ENCODE results near the gene PLEKHA7. TPM values are rescaled to one million over a fixed set of nuclear protein-coding genes. Genes with fewer than 3 reads are reported as not detected.

PLEKHA7 gene
- polyA plus RNA-seq, 1 donor (not counting 4 experiments of a cell fraction or from before 2014, with no cell fraction given), result 1.4 TPM

DNA sequence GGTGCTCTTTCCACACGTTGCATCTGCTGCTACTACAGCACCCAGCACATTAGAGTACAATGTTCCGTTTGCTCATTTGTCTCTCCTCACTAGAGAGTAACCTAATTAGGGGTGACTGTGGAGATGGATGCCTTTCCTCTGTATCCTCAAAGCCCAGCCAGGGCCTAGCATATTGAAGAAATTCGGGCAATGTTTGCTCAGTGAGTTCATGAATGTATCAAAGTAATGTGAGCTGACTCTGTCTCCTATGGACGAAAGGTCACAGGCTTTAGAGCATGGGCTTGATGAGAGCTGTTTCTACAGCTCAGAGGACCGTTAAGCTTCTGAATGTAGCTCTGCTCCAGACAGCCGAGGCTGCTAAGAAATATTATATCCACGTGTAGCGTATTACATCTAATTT, 208.3 kb downstream of the PLEKHA7 start:
- Histone ChIP-seq H3K79me2 (ENCODE audit: control insufficient read depth, insufficient read depth, low read length) (no peaks in the 10 kb centered on the region), H3K9ac (ENCODE audit: control insufficient read depth, extremely low read depth, insufficient read depth, low read length) (no peak overlapping the region), H4K20me1 (ENCODE audit: control insufficient read depth, extremely low read depth, insufficient read depth, low read length) (no peaks in the 10 kb centered on the region), H3K4me3 (ENCODE audit: control insufficient read depth in 2 of 3, extremely low read depth in 1 of 3, insufficient read depth in 2 of 3, low read depth in 1 of 3, low read length in 3 of 3) (no peak overlapping the region), H3K27ac (ENCODE audit: control insufficient read depth, insufficient read depth, low read length) (no peak overlapping the region), H2AFZ (ENCODE audit: control insufficient read depth, low read length) (no peak overlapping the region), H3K4me1 (ENCODE audit: control insufficient read depth, extremely low read depth, insufficient read depth, low read length) (peaks cover 20% of the 10 kb centered on the region), H3K4me2 (ENCODE audit: control insufficient read depth, extremely low read depth, insufficient read depth, low read depth, low read length) (no peak overlapping the region), H3K27me3 (ENCODE audit: control insufficient read depth, extremely low read depth, insufficient read depth, low read length) (peaks cover 3% of the 10 kb centered on the region), H3K9me1 (ENCODE audit: control insufficient read depth, extremely low read depth, insufficient read depth, low read length) (no peaks in the 10 kb centered on the region), H3K36me3 (ENCODE audit: control insufficient read depth in 2 of 2, extremely low read depth in 1 of 2, insufficient read depth in 2 of 2, low read length in 2 of 2) (no peaks in the 10 kb centered on the region), H3K9me3 (ENCODE audit: control insufficient read depth, low read depth, low read length) (no peaks in the 10 kb centered on the region)
- dilution Hi-C loops (cut with MboI; ENCODE audit: extremely low pct_ligation_motif_present, low sequenced_read_pairs), result loop anchor here (25.0 kb wide), 1 partner anchor 106 kb away; no protein-coding TSS in a partner anchor
- FAIRE-seq (no peak), DNase-seq (ENCODE audit: low read depth, low spot score) (no peak)
- TF ChIP-seq, protein P1, sequence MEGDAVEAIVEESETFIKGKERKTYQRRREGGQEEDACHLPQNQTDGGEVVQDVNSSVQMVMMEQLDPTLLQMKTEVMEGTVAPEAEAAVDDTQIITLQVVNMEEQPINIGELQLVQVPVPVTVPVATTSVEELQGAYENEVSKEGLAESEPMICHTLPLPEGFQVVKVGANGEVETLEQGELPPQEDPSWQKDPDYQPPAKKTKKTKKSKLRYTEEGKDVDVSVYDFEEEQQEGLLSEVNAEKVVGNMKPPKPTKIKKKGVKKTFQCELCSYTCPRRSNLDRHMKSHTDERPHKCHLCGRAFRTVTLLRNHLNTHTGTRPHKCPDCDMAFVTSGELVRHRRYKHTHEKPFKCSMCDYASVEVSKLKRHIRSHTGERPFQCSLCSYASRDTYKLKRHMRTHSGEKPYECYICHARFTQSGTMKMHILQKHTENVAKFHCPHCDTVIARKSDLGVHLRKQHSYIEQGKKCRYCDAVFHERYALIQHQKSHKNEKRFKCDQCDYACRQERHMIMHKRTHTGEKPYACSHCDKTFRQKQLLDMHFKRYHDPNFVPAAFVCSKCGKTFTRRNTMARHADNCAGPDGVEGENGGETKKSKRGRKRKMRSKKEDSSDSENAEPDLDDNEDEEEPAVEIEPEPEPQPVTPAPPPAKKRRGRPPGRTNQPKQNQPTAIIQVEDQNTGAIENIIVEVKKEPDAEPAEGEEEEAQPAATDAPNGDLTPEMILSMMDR (optimal IDR thresholded peaks at IDR 0.05 in 1 of 3, IDR thresholded peaks at IDR 0.05 in 1 of 3, conservative IDR thresholded peaks at IDR 0.05 in 1 of 3; ENCODE audit: extremely low read depth in 1 of 3, insufficient read depth in 2 of 3, low read length in 3 of 3), result no peak
- no peak for TF ChIP-seq EZH2 (IDR thresholded peaks at IDR 0.05; ENCODE audit: low read length)

DNA sequence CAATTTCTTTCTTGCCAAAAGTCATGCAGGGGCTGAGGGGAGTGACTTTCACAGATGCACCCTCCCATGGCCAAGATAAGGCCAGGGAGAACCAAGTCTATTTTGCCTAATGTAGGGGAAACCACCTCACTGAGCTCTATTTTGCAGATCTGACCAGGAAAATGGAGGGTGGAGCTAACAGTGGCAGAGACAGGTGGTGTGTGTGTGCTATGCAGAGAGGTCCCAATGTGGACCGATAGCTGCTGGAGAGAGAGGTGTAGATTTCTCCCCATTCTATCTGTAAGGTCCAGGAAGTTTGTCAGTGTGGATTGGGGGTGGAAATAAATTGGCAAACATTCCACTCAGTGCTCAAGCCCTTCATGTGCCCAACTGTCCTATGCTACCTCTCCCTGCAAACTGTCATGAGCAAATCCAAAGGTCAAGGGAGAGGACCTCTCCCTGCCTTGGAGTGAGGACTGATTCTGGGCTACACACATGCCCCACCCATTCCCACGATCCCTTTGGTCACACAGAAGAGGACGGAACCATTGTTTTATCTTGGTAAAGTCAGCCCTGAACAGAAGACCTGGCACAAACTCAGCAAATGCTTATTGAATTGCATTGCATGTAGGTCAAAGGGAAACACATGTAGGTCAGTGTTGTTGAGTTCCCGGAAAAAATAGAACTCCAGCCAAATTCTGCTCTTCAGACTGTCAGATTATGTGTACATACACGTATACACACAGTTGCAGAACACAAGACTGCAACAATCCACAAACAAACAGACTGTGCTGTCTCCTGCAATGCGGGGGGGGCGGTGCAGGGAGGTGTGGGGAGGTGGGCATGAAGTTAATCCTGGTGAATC, 209.9 kb downstream of the PLEKHA7 start:
- Histone ChIP-seq H2AFZ (ENCODE audit: control insufficient read depth, low read length) (no peak overlapping the region), H3K27ac (ENCODE audit: control insufficient read depth, insufficient read depth, low read length) (no peak overlapping the region), H3K9me1 (ENCODE audit: control insufficient read depth, extremely low read depth, insufficient read depth, low read length) (no peaks in the 10 kb centered on the region), H3K4me2 (ENCODE audit: control insufficient read depth, extremely low read depth, insufficient read depth, low read depth, low read length) (no peak overlapping the region), H3K9ac (ENCODE audit: control insufficient read depth, extremely low read depth, insufficient read depth, low read length) (no peak overlapping the region), H3K36me3 (ENCODE audit: control insufficient read depth in 2 of 2, extremely low read depth in 1 of 2, insufficient read depth in 2 of 2, low read length in 2 of 2) (no peaks in the 10 kb centered on the region), H4K20me1 (ENCODE audit: control insufficient read depth, extremely low read depth, insufficient read depth, low read length) (no peaks in the 10 kb centered on the region), H3K4me1 (ENCODE audit: control insufficient read depth, extremely low read depth, insufficient read depth, low read length) (peaks cover 8% of the 10 kb centered on the region), H3K4me3 (ENCODE audit: control insufficient read depth in 2 of 3, extremely low read depth in 1 of 3, insufficient read depth in 2 of 3, low read depth in 1 of 3, low read length in 3 of 3) (no peak overlapping the region), H3K9me3 (ENCODE audit: control insufficient read depth, low read depth, low read length) (no peaks in the 10 kb centered on the region), H3K27me3 (ENCODE audit: control insufficient read depth, extremely low read depth, insufficient read depth, low read length) (peaks cover 3% of the 10 kb centered on the region), H3K79me2 (ENCODE audit: control insufficient read depth, insufficient read depth, low read length) (no peaks in the 10 kb centered on the region)
- dilution Hi-C loops (cut with MboI; ENCODE audit: extremely low pct_ligation_motif_present, low sequenced_read_pairs), result loop anchor here (25.0 kb wide), 1 partner anchor 108 kb away; no protein-coding TSS in a partner anchor
- FAIRE-seq, result no peak
- no peak for DNase-seq (ENCODE audit: low read depth, low spot score)
- TF ChIP-seq EZH2 (IDR thresholded peaks at IDR 0.05; ENCODE audit: low read length), result no peak
- TF ChIP-seq, protein P1 (optimal IDR thresholded peaks at IDR 0.05 in 1 of 3, IDR thresholded peaks at IDR 0.05 in 1 of 3, conservative IDR thresholded peaks at IDR 0.05 in 1 of 3; ENCODE audit: extremely low read depth in 1 of 3, insufficient read depth in 2 of 3, low read length in 3 of 3), result no peak

Measured in keratinocyte (primary cell).